HepG2 (cell line): ENCODE measurements around the gene PDHX. TPM values are rescaled to one million over a fixed set of nuclear protein-coding genes. Genes with fewer than 3 reads are reported as not detected.
A peak's percentile ranks its signal among the peaks of the same experiment; 100 is the strongest.

Experiments
- AKAP8 ChIP-seq: sonication (generic); formaldehyde crosslinking; IDR thresholded peaks from 2 replicates; pipeline ENCODE4 v1.5.1; 2020; ENCODE audit warnings: mild to moderate bottlenecking, missing genetic modification reagents
- FOXK1 ChIP-seq: sonication (generic); formaldehyde crosslinking; IDR thresholded peaks from 2 replicates; pipeline ENCODE4 v1.4.0; 2020; ENCODE audit warnings: low read depth, missing genetic modification reagents, borderline replicate concordance
- MAF1 ChIP-seq: sonication (generic); formaldehyde crosslinking; IDR thresholded peaks from 2 replicates; pipeline ENCODE4 v1.5.0; 2020; ENCODE audit warnings: missing genetic modification reagents, borderline replicate concordance
- MTF1 ChIP-seq: sonication (generic); formaldehyde crosslinking; IDR thresholded peaks from 2 replicates; pipeline ENCODE4 v1.5.0; 2020; ENCODE audit warnings: missing genetic modification reagents
- NR2F6 ChIP-seq, 2 experiments: IDR thresholded peaks; 2 replicates each; pipeline ENCODE4 v1.6.1; 2016; ENCODE audit warnings: antibody characterized with exemption in 1 of 2, mild to moderate bottlenecking in 1 of 2
- PAF1 ChIP-seq: IDR thresholded peaks from 2 replicates; pipeline ENCODE4 v1.6.1; 2016; ENCODE audit warnings: missing genetic modification reagents, missing compliant biosample characterization
- RXRA ChIP-seq: sonication (generic); formaldehyde crosslinking; IDR thresholded peaks from 2 replicates; pipeline ENCODE4 v1.5.1; 2020; ENCODE audit warnings: missing genetic modification reagents
- ZNF569 ChIP-seq: sonication (generic); formaldehyde crosslinking; IDR thresholded peaks from 2 replicates; pipeline ENCODE4 v1.5.0; 2020; ENCODE audit warnings: mild to moderate bottlenecking, missing genetic modification reagents, moderate library complexity, borderline replicate concordance
- polyA plus RNA-seq, 8 experiments: library from polyadenylated mRNA; depleted of rRNA in 3 of 8; stranded (reverse) in 7 of 8; unstranded in 1 of 8; fragments of >200 nt; fragmentation: Illumina TruSeq in 4 of 8; extraction: Trizol in 4 of 8; gene quantifications; 2 replicates each; pipeline versions ENCODE4 v1.2.1 to v1.2.3, GENCODE V29; 2011 to 2016; ENCODE audit warnings: low read depth in 4 of 8, missing spikeins in 1 of 8, mixed read lengths in 1 of 8; ENCODE audit not compliant: insufficient read depth in 1 of 8
- total RNA-seq, 5 experiments: library from RNA; depleted of rRNA; stranded (reverse); fragments of >200 nt; fragmentation: Illumina TruSeq; extraction: Trizol; gene quantifications; 2 replicates each; pipeline ENCODE4 v1.2.3, GENCODE V29; 2016; ENCODE audit warnings: low read depth in 1 of 5
- TF ChIP-seq, protein P1 (sequence below): IDR thresholded peaks from 2 replicates; pipeline ENCODE4 v1.6.1; 2016
- TF ChIP-seq, protein P2 (sequence below): sonication (generic); formaldehyde crosslinking; IDR thresholded peaks from 2 replicates; pipeline ENCODE4 v1.8.0; 2022; ENCODE audit warnings: missing genetic modification reagents, mild to moderate bottlenecking, borderline replicate concordance
- TF ChIP-seq, protein P3 (sequence below): fragments of 450-650 bp; IDR thresholded peaks from 2 replicates; pipeline ENCODE4 v1.6.1; 2017
- TF ChIP-seq, protein P4 (sequence below): sonication (generic); formaldehyde crosslinking; IDR thresholded peaks from 2 replicates; pipeline ENCODE4 v1.4.0; 2020; ENCODE audit warnings: mild to moderate bottlenecking, missing genetic modification reagents, borderline replicate concordance
- TF ChIP-seq, protein P5 (sequence below): IDR thresholded peaks from 2 replicates; pipeline ENCODE4 v1.6.1; 2016; ENCODE audit warnings: control low read depth

Gene PDHX
- total and polyA plus RNA-seq, 2 of the 13 experiments (the other 11 are each of a cell fraction or from before 2014, with no cell fraction given): 41.0 to 73.8 TPM

DNA sequence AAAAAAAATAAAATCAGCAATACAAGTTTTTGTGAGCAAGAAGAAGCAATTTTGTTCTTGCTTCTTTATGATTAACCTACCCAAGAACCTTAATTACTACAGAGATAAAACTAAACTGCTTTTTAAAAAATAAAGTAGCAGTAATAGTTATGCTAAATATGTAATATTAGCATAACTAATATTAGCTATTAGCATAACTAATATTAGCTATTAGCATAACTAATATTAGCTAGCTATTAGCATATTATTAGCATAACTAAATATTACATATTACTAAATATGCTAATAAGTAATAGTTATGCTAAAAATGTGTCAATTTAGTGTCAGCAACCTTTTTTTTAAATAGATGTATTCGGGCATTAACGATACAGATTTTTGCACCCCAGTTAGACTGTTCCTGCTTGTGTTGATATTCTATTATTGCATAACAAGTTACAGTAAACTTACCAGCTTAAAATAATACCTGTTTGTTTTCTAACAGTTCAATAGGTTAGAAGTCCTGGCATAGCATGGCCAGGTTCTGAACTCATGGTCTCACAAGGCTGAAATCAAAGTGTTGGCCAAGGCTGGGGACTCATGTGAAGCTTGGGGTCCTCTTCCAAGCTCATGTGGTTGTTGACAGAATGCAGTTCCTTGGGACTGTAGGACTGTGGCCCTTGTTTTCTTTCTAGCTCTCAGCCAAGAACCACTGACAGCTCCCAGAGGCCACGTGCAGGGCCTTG lies 48.4 kb downstream of the PDHX start (continued):
- TF ChIP-seq, protein P1, sequence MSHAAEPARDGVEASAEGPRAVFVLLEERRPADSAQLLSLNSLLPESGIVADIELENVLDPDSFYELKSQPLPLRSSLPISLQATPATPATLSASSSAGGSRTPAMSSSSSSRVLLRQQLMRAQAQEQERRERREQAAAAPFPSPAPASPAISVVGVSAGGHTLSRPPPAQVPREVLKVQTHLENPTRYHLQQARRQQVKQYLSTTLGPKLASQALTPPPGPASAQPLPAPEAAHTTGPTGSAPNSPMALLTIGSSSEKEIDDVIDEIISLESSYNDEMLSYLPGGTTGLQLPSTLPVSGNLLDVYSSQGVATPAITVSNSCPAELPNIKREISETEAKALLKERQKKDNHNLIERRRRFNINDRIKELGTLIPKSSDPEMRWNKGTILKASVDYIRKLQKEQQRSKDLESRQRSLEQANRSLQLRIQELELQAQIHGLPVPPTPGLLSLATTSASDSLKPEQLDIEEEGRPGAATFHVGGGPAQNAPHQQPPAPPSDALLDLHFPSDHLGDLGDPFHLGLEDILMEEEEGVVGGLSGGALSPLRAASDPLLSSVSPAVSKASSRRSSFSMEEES: no peak
- TF ChIP-seq, protein P2, sequence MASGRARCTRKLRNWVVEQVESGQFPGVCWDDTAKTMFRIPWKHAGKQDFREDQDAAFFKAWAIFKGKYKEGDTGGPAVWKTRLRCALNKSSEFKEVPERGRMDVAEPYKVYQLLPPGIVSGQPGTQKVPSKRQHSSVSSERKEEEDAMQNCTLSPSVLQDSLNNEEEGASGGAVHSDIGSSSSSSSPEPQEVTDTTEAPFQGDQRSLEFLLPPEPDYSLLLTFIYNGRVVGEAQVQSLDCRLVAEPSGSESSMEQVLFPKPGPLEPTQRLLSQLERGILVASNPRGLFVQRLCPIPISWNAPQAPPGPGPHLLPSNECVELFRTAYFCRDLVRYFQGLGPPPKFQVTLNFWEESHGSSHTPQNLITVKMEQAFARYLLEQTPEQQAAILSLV (CRISPR knock-in tag): no peak
- TF ChIP-seq RXRA (CRISPR knock-in tag) (no peak), PAF1 (no peak), MTF1 (no peak), NR2F6 (IDR thresholded peaks at IDR 0.05) (no peak), NR2F6 (CRISPR knock-in tag; IDR thresholded peaks at IDR 0.05) (peak; percentile 35; the same call in 1 of the 2 replicates), FOXK1 (peak; percentile 39; the same call in 1 of the 2 replicates), AKAP8 (CRISPR knock-in tag) (no peak), ZNF569 (CRISPR knock-in tag) (no peak), MAF1 (CRISPR knock-in tag) (no peak)
- TF ChIP-seq, protein P3, sequence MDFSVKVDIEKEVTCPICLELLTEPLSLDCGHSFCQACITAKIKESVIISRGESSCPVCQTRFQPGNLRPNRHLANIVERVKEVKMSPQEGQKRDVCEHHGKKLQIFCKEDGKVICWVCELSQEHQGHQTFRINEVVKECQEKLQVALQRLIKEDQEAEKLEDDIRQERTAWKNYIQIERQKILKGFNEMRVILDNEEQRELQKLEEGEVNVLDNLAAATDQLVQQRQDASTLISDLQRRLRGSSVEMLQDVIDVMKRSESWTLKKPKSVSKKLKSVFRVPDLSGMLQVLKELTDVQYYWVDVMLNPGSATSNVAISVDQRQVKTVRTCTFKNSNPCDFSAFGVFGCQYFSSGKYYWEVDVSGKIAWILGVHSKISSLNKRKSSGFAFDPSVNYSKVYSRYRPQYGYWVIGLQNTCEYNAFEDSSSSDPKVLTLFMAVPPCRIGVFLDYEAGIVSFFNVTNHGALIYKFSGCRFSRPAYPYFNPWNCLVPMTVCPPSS: no peak
- TF ChIP-seq, protein P4, sequence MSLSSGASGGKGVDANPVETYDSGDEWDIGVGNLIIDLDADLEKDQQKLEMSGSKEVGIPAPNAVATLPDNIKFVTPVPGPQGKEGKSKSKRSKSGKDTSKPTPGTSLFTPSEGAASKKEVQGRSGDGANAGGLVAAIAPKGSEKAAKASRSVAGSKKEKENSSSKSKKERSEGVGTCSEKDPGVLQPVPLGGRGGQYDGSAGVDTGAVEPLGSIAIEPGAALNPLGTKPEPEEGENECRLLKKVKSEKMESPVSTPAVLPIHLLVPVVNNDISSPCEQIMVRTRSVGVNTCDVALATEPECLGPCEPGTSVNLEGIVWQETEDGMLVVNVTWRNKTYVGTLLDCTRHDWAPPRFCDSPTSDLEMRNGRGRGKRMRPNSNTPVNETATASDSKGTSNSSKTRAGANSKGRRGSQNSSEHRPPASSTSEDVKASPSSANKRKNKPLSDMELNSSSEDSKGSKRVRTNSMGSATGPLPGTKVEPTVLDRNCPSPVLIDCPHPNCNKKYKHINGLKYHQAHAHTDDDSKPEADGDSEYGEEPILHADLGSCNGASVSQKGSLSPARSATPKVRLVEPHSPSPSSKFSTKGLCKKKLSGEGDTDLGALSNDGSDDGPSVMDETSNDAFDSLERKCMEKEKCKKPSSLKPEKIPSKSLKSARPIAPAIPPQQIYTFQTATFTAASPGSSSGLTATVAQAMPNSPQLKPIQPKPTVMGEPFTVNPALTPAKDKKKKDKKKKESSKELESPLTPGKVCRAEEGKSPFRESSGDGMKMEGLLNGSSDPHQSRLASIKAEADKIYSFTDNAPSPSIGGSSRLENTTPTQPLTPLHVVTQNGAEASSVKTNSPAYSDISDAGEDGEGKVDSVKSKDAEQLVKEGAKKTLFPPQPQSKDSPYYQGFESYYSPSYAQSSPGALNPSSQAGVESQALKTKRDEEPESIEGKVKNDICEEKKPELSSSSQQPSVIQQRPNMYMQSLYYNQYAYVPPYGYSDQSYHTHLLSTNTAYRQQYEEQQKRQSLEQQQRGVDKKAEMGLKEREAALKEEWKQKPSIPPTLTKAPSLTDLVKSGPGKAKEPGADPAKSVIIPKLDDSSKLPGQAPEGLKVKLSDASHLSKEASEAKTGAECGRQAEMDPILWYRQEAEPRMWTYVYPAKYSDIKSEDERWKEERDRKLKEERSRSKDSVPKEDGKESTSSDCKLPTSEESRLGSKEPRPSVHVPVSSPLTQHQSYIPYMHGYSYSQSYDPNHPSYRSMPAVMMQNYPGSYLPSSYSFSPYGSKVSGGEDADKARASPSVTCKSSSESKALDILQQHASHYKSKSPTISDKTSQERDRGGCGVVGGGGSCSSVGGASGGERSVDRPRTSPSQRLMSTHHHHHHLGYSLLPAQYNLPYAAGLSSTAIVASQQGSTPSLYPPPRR (CRISPR knock-in tag): no peak
- TF ChIP-seq, protein P5, sequence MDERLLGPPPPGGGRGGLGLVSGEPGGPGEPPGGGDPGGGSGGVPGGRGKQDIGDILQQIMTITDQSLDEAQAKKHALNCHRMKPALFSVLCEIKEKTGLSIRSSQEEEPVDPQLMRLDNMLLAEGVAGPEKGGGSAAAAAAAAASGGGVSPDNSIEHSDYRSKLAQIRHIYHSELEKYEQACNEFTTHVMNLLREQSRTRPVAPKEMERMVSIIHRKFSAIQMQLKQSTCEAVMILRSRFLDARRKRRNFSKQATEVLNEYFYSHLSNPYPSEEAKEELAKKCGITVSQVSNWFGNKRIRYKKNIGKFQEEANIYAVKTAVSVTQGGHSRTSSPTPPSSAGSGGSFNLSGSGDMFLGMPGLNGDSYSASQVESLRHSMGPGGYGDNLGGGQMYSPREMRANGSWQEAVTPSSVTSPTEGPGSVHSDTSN (CRISPR knock-in tag): no peak
